AML-193 (cell line): ENCODE results near the gene TMEM63A.
"Not testable (repeated sequence)": the region's sequence is repeated elsewhere in the genome, so short reads cannot be mapped to it uniquely, and the experiment has no call there.

Source experiments
- DNase-seq, 2 experiments: peaks; one replicate each; lab custom pipeline; 2025; lab: John Stamatoyannopoulos, UW

Gene TMEM63A

GRCh38 chr1:225908773-225909172, 26.6 kb upstream of the TMEM63A start:
- DNase-seq = no peak

- DNase-seq = no peak
Measured at GRCh38 chr1:225908013-225908640, 25.9 kb upstream of the TMEM63A start.

GRCh38 chr1:225907341-225907740, 25.2 kb upstream of the TMEM63A start:
- DNase-seq = no peak

GRCh38 chr1:225906467-225906866, 24.3 kb upstream of the TMEM63A start:
- DNase-seq = no peak

- no peak for DNase-seq
Measured at GRCh38 chr1:225903623-225904022, 21.4 kb upstream of the TMEM63A start.

GRCh38 chr1:225899044-225899925, 17.1 kb upstream of the TMEM63A start:
- no peak for DNase-seq

GRCh38 chr1:225897595-225898514, 15.7 kb upstream of the TMEM63A start:
- no peak for DNase-seq

GRCh38 chr1:225896937-225897549, 14.9 kb upstream of the TMEM63A start:
- no peak for DNase-seq

GRCh38 chr1:225896494-225896893, 14.3 kb upstream of the TMEM63A start:
- DNase-seq = no peak

GRCh38 chr1:225892307-225892706, 10.1 kb upstream of the TMEM63A start:
- DNase-seq = no peak

GRCh38 chr1:225891229-225891972, 9.2 kb upstream of the TMEM63A start:
- DNase-seq = no peak

GRCh38 chr1:225890346-225891228, 8.4 kb upstream of the TMEM63A start:
- no peak for DNase-seq

- no peak for DNase-seq
Measured at GRCh38 chr1:225889743-225890142, 7.6 kb upstream of the TMEM63A start.

GRCh38 chr1:225888898-225889601, 6.9 kb upstream of the TMEM63A start, which contains the start of gene LEFTY1:
TSS of gene LEFTY1 (minus strand) at chr1:225889146. CDS start at chr1:225889066, 80 bp downstream.
- DNase-seq = no peak

GRCh38 chr1:225888289-225888897, 6.2 kb upstream of the TMEM63A start:
- no peak for DNase-seq

- DNase-seq = not testable (repeated sequence)
Measured at GRCh38 chr1:225887554-225888288, 5.5 kb upstream of the TMEM63A start.

- no peak for DNase-seq
Measured at GRCh38 chr1:225887030-225887314, 4.8 kb upstream of the TMEM63A start.
